Mucosa of rectum (tissue), 2 donors: ENCODE data around the gene ARGLU1.

Experiments
- H3K27ac ChIP-seq, 2 donors: one replicate each; pipeline ENCODE4 v1.7.0; 2013; ENCODE audit warnings: inconsistent platforms in 2 of 2, low read depth in 2 of 2, low read length in 2 of 2
- H3K27me3 ChIP-seq, 2 donors: one replicate each; pipeline ENCODE4 v1.7.0; 2013; ENCODE audit warnings: low read length in 2 of 2; ENCODE audit not compliant: control insufficient read depth in 2 of 2, insufficient read depth in 2 of 2
- H3K36me3 ChIP-seq, 2 donors: one replicate each; pipeline ENCODE4 v1.7.0; 2013; ENCODE audit warnings: low read length in 2 of 2; ENCODE audit not compliant: control insufficient read depth in 2 of 2, insufficient read depth in 2 of 2
- H3K4me1 ChIP-seq, 2 donors: one replicate each; pipeline ENCODE4 v1.7.0; 2013; ENCODE audit warnings: low read length in 2 of 2, mild to moderate bottlenecking in 1 of 2; ENCODE audit not compliant: control insufficient read depth in 2 of 2, insufficient read depth in 2 of 2
- H3K4me3 ChIP-seq, 2 donors: one replicate each; pipeline ENCODE4 v1.7.0; 2013; ENCODE audit warnings: low read length in 2 of 2
- H3K9ac ChIP-seq, 2 donors: one replicate each; pipeline ENCODE4 v1.7.0; 2013; ENCODE audit warnings: low read length in 2 of 2, low read depth in 1 of 2, mild to moderate bottlenecking in 1 of 2
- H3K9me3 ChIP-seq, 2 donors: one replicate each; pipeline ENCODE4 v1.7.0; 2013; ENCODE audit warnings: low read length in 2 of 2; ENCODE audit not compliant: control insufficient read depth in 2 of 2
- donor health status: healthy.
- donor health status: Normal muscosa, but diverticular disease.

ARGLU1 gene

GRCh38 chr13:106518512-106518911 is 49.4 kb downstream of the ARGLU1 start:
- H3K4me1 ChIP-seq, result peaks cover 8 to 22% of the 10 kb centered on the region in 2 donors
- no peaks in the 10 kb centered on the region for H3K9me3 ChIP-seq
- H3K27me3 ChIP-seq, result no peaks in the 10 kb centered on the region
- H3K4me3 ChIP-seq, result no peak overlapping the region
- H3K9ac ChIP-seq, result no peak overlapping the region
- H3K27ac ChIP-seq, result no peak overlapping the region
- no peaks in the 10 kb centered on the region for H3K36me3 ChIP-seq

DNA sequence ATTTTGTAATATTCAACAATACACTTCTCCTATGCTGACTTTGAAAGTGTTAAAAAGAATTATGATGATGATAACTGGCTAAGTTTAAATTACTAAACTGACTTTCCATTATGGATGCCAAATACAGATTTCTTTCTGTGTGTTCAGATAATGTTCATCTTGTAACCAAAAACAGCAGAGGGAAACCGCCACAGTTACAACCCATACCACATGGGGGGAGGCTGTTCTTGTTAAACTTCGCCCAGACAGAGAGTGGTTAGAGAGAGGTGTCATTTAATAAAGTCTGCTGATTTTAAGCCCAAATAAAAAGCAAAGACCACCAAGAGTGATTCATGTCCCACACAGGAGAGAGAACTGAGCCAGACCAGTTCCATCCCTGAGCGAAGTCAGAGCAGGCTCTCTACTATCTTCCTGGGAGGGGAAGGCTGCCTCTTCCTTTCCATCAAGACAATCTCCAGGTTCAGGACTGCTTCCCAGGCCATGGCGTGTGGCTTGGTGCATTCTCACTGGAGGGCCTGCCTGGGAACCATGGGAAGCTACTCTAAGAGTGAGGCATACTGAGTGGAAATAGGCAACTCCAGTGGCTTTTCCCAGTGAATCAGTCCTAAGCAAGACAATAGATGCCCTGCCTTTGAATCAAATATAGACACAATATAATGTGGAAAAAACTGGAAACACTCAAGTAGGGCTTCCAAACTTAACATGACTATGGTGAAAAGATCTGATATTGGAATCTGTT is 50.7 kb downstream of the ARGLU1 start:
- no peak overlapping the region for H3K9ac ChIP-seq
- peaks cover 3 to 9% of the 10 kb centered on the region in 2 donors for H3K4me1 ChIP-seq
- H3K27me3 ChIP-seq, result no peaks in the 10 kb centered on the region
- no peak overlapping the region for H3K27ac ChIP-seq
- peaks cover 0 to 3% of the 10 kb centered on the region in 2 donors for H3K36me3 ChIP-seq
- no peak overlapping the region for H3K4me3 ChIP-seq
- no peaks in the 10 kb centered on the region for H3K9me3 ChIP-seq

GRCh38 chr13:106515635-106516254 is 52.2 kb downstream of the ARGLU1 start:
- Histone ChIP-seq H3K4me3 (no peak overlapping the region), H3K27ac (no peak overlapping the region), H3K4me1 (peaks cover 3 to 4% of the 10 kb centered on the region in 2 donors), H3K9ac (no peak overlapping the region), H3K27me3 (no peaks in the 10 kb centered on the region), H3K36me3 (peaks cover 5 to 8% of the 10 kb centered on the region in 2 donors), H3K9me3 (no peaks in the 10 kb centered on the region)

GRCh38 chr13:106514928-106515634 is 52.9 kb downstream of the ARGLU1 start:
- H3K27me3 ChIP-seq, result no peaks in the 10 kb centered on the region
- no peak overlapping the region for H3K9ac ChIP-seq
- H3K9me3 ChIP-seq, result no peaks in the 10 kb centered on the region
- no peak overlapping the region for H3K4me3 ChIP-seq
- peaks cover 7 to 13% of the 10 kb centered on the region in 2 donors for H3K36me3 ChIP-seq
- no peaks in the 10 kb centered on the region for H3K4me1 ChIP-seq
- no peak overlapping the region for H3K27ac ChIP-seq

DNA sequence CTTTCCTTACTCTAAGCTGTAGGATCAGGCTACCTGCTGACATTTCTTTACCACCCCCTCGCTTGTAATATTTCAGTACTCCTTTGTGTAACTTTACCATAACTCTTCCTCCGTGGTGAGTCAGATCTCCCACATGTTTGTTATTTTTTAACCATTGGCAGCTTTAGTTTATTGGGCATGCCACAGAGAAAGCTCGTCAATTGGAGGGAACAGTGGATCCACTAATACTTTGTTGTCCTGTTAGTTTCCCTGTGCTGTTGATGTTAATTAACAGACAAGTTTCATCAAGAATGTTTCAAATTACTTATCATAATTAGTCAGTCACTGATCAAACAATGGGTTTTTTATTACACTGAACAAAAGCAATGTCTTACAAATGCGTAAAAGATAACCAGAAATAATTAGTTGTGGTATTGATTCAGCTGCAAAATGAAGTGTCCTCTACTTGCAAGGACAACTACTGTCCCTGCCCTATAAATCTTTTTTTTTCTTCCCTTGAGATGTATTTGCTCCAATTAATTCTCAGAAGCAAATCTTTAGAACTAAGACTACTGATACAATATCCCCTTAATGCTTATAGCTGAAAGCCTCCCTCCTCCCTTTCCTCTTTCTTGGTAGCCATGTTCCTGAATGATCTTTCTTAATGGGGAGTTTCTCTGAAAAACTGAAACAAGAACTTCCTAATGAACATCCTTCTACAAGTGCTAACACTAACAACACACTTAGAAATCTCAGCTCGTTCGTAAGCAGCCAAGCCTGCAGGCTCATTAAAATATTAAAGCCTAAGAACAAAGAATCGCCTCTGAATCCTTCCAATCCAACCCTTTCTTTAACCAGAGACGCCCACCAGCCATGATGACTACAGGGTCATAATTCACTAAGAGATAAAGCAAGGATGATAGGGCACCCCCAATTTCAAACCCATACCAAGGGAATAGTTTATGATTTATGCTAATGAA is 54.6 kb downstream of the ARGLU1 start:
- Histone ChIP-seq H3K4me3 (no peak overlapping the region), H3K9ac (no peak overlapping the region), H3K4me1 (no peaks in the 10 kb centered on the region), H3K27me3 (no peaks in the 10 kb centered on the region), H3K27ac (no peak overlapping the region), H3K36me3 (peaks cover 11 to 24% of the 10 kb centered on the region in 2 donors), H3K9me3 (no peaks in the 10 kb centered on the region)

- Histone ChIP-seq H3K4me3 (no peak overlapping the region), H3K27me3 (no peaks in the 10 kb centered on the region), H3K9ac (no peak overlapping the region), H3K36me3 (peaks cover 27 to 40% of the 10 kb centered on the region in 2 donors), H3K9me3 (no peaks in the 10 kb centered on the region), H3K27ac (no peak overlapping the region), H3K4me1 (no peaks in the 10 kb centered on the region)
Observed at GRCh38 chr13:106507560-106508274, 60.2 kb downstream of the ARGLU1 start.

DNA sequence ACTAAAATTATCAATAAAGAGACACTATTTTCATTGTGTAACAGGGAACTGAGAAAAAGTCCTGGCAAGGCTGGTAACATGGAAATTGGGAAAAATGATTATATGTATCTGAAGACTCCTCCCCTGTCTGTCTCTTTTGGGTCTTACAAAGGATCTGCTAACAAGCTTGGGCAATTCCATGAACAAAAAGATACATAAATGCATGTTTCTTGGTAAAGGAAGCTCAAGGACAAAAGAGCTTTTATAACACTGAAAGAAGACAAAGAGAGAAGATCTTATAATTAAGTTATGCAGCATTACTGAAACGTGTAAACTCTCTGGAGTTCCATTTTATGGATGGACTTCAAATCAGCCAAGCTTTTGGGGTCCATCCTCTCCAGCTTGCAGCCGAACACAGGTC is 61.7 kb downstream of the ARGLU1 start:
- H3K36me3 ChIP-seq, result peaks cover 22 to 36% of the 10 kb centered on the region in 2 donors
- no peak overlapping the region for H3K4me3 ChIP-seq
- H3K9ac ChIP-seq, result no peak overlapping the region
- no peak overlapping the region for H3K27ac ChIP-seq
- no peaks in the 10 kb centered on the region for H3K27me3 ChIP-seq
- no peaks in the 10 kb centered on the region for H3K4me1 ChIP-seq
- no peaks in the 10 kb centered on the region for H3K9me3 ChIP-seq

- no peak overlapping the region for H3K9ac ChIP-seq
- peaks cover 22 to 36% of the 10 kb centered on the region in 2 donors for H3K36me3 ChIP-seq
- H3K4me3 ChIP-seq, result no peak overlapping the region
- H3K9me3 ChIP-seq, result no peaks in the 10 kb centered on the region
- no peaks in the 10 kb centered on the region for H3K4me1 ChIP-seq
- no peak overlapping the region for H3K27ac ChIP-seq
- H3K27me3 ChIP-seq, result no peaks in the 10 kb centered on the region
Observed at GRCh38 chr13:106505732-106506131, 62.2 kb downstream of the ARGLU1 start.

DNA sequence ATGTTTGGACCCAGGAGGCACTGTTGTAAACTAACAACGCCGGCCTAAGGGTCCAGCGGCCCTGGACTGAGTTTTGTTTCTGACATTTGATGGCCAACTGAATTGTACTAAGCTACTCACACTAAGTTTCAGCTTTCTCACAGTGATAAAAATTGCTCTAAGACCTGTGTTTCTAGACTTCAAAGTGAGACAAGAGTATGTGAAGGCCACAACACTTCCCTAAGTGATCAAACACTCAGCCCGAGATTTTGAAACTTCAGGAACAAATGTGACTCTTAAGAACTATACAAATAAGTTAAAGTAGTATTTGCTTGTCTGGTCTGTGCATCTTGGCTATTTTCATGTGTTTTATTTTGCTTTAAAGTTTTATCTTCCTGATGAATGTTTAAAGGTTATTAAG is 62.6 kb downstream of the ARGLU1 start:
- no peaks in the 10 kb centered on the region for H3K27me3 ChIP-seq
- no peak overlapping the region for H3K27ac ChIP-seq
- no peaks in the 10 kb centered on the region for H3K4me1 ChIP-seq

More for the DNA sequence above, 62.6 kb downstream of the ARGLU1 start:
- no peaks in the 10 kb centered on the region for H3K9me3 ChIP-seq
- peaks cover 19 to 36% of the 10 kb centered on the region in 2 donors for H3K36me3 ChIP-seq
- no peak overlapping the region for H3K9ac ChIP-seq
- no peak overlapping the region for H3K4me3 ChIP-seq
